ENCODE data around the gene UNC5A. TPM values are rescaled to one million over a fixed set of nuclear protein-coding genes. Genes with fewer than 3 reads are reported as not detected.

The UNC5A gene
- polyA plus RNA-seq, 2 donors, result 0.02 TPM; not detected in 1

- WGBS, 2 donors, result 93 to 95% methylated on average over 3 of the region's 3 CpGs
- Histone ChIP-seq H3K9me3 (ENCODE audit: control insufficient read depth in 2 of 2, insufficient read depth in 1 of 2, low read depth in 1 of 2, low read length in 1 of 2) (no peaks in the 10 kb centered on the region), H3K27ac (ENCODE audit: low read depth in 2 of 2, low read length in 1 of 2) (no peak overlapping the region), H3K36me3 (ENCODE audit: control insufficient read depth in 2 of 2, insufficient read depth in 2 of 2, low read length in 1 of 2) (peaks cover 13 to 26% of the 10 kb centered on the region in 2 donors), H3K27me3 (ENCODE audit: control insufficient read depth in 1 of 2, insufficient read depth in 2 of 2, low read length in 2 of 2) (no peaks in the 10 kb centered on the region), H3K4me3 (ENCODE audit: low read depth in 1 of 2, low read length in 2 of 2) (no peak overlapping the region), H3K4me1 (ENCODE audit: control insufficient read depth in 2 of 2, insufficient read depth in 2 of 2, low read length in 1 of 2) (no peaks in the 10 kb centered on the region)
Measured at GRCh38 chr5:176904276-176904675, 93.9 kb downstream of the UNC5A start.

GRCh38 chr5:176906126-176906525 is 95.8 kb downstream of the UNC5A start:
- Histone ChIP-seq H3K4me3 (ENCODE audit: low read depth in 1 of 2, low read length in 2 of 2) (no peak overlapping the region), H3K9me3 (ENCODE audit: control insufficient read depth in 2 of 2, insufficient read depth in 1 of 2, low read depth in 1 of 2, low read length in 1 of 2) (no peaks in the 10 kb centered on the region), H3K36me3 (ENCODE audit: control insufficient read depth in 2 of 2, insufficient read depth in 2 of 2, low read length in 1 of 2) (peaks cover 14 to 26% of the 10 kb centered on the region in 2 donors), H3K4me1 (ENCODE audit: control insufficient read depth in 2 of 2, insufficient read depth in 2 of 2, low read length in 1 of 2) (no peaks in the 10 kb centered on the region), H3K27me3 (ENCODE audit: control insufficient read depth in 1 of 2, insufficient read depth in 2 of 2, low read length in 2 of 2) (no peaks in the 10 kb centered on the region), H3K27ac (ENCODE audit: low read depth in 2 of 2, low read length in 1 of 2) (no peak overlapping the region)
- WGBS, 2 donors, result 77 to 91% methylated on average over 1 of the region's 1 CpG

GRCh38 chr5:176906796-176907195 is 96.4 kb downstream of the UNC5A start:
- Histone ChIP-seq H3K9me3 (ENCODE audit: control insufficient read depth in 2 of 2, insufficient read depth in 1 of 2, low read depth in 1 of 2, low read length in 1 of 2) (no peaks in the 10 kb centered on the region), H3K4me3 (ENCODE audit: low read depth in 1 of 2, low read length in 2 of 2) (no peak overlapping the region), H3K36me3 (ENCODE audit: control insufficient read depth in 2 of 2, insufficient read depth in 2 of 2, low read length in 1 of 2) (peaks cover 14 to 26% of the 10 kb centered on the region in 2 donors), H3K4me1 (ENCODE audit: control insufficient read depth in 2 of 2, insufficient read depth in 2 of 2, low read length in 1 of 2) (no peaks in the 10 kb centered on the region), H3K27me3 (ENCODE audit: control insufficient read depth in 1 of 2, insufficient read depth in 2 of 2, low read length in 2 of 2) (no peaks in the 10 kb centered on the region), H3K27ac (ENCODE audit: low read depth in 2 of 2, low read length in 1 of 2) (no peak overlapping the region)
- WGBS, 2 donors, result 91% methylated on average over 3 of the region's 3 CpGs

GRCh38 chr5:176908675-176909368 is 98.5 kb downstream of the UNC5A start:
- H3K36me3 ChIP-seq (ENCODE audit: control insufficient read depth in 2 of 2, insufficient read depth in 2 of 2, low read length in 1 of 2), result peaks cover 9 to 23% of the 10 kb centered on the region in 2 donors
- no peaks in the 10 kb centered on the region for H3K27me3 ChIP-seq (ENCODE audit: control insufficient read depth in 1 of 2, insufficient read depth in 2 of 2, low read length in 2 of 2)
- 93% methylated on average over 5 of the region's 5 CpGs for WGBS, 2 donors
- H3K9me3 ChIP-seq (ENCODE audit: control insufficient read depth in 2 of 2, insufficient read depth in 1 of 2, low read depth in 1 of 2, low read length in 1 of 2), result no peaks in the 10 kb centered on the region
- no peak overlapping the region for H3K27ac ChIP-seq (ENCODE audit: low read depth in 2 of 2, low read length in 1 of 2)
- no peak overlapping the region for H3K4me3 ChIP-seq (ENCODE audit: low read depth in 1 of 2, low read length in 2 of 2)
- no peaks in the 10 kb centered on the region for H3K4me1 ChIP-seq (ENCODE audit: control insufficient read depth in 2 of 2, insufficient read depth in 2 of 2, low read length in 1 of 2)

- peaks cover under 1 to 6% of the 10 kb centered on the region in 2 donors for H3K36me3 ChIP-seq (ENCODE audit: control insufficient read depth in 2 of 2, insufficient read depth in 2 of 2, low read length in 1 of 2)
- H3K4me1 ChIP-seq (ENCODE audit: control insufficient read depth in 2 of 2, insufficient read depth in 2 of 2, low read length in 1 of 2), result no peaks in the 10 kb centered on the region
- no peaks in the 10 kb centered on the region for H3K9me3 ChIP-seq (ENCODE audit: control insufficient read depth in 2 of 2, insufficient read depth in 1 of 2, low read depth in 1 of 2, low read length in 1 of 2)
- WGBS, 2 donors, result 81 to 87% methylated on average over 2 of the region's 2 CpGs
- H3K27me3 ChIP-seq (ENCODE audit: control insufficient read depth in 1 of 2, insufficient read depth in 2 of 2, low read length in 2 of 2), result no peaks in the 10 kb centered on the region
- no peak overlapping the region for H3K4me3 ChIP-seq (ENCODE audit: low read depth in 1 of 2, low read length in 2 of 2)
- H3K27ac ChIP-seq (ENCODE audit: low read depth in 2 of 2, low read length in 1 of 2), result no peak overlapping the region
Measured at GRCh38 chr5:176912115-176912514, 101.8 kb downstream of the UNC5A start.

- Histone ChIP-seq H3K4me3 (ENCODE audit: low read depth in 1 of 2, low read length in 2 of 2) (no peak overlapping the region), H3K36me3 (ENCODE audit: control insufficient read depth in 2 of 2, insufficient read depth in 2 of 2, low read length in 1 of 2) (peaks cover 0 to 6% of the 10 kb centered on the region in 2 donors), H3K4me1 (ENCODE audit: control insufficient read depth in 2 of 2, insufficient read depth in 2 of 2, low read length in 1 of 2) (no peaks in the 10 kb centered on the region), H3K9me3 (ENCODE audit: control insufficient read depth in 2 of 2, insufficient read depth in 1 of 2, low read depth in 1 of 2, low read length in 1 of 2) (no peaks in the 10 kb centered on the region), H3K27ac (ENCODE audit: low read depth in 2 of 2, low read length in 1 of 2) (no peak overlapping the region), H3K27me3 (ENCODE audit: control insufficient read depth in 1 of 2, insufficient read depth in 2 of 2, low read length in 2 of 2) (no peaks in the 10 kb centered on the region)
- 76 to 96% methylated on average over 2 of the region's 2 CpGs for WGBS, 2 donors
Measured at GRCh38 chr5:176915906-176916305, 105.5 kb downstream of the UNC5A start.

GRCh38 chr5:176916337-176916736 is 106.0 kb downstream of the UNC5A start:
- Histone ChIP-seq H3K4me3 (ENCODE audit: low read depth in 1 of 2, low read length in 2 of 2) (no peak overlapping the region), H3K27me3 (ENCODE audit: control insufficient read depth in 1 of 2, insufficient read depth in 2 of 2, low read length in 2 of 2) (no peaks in the 10 kb centered on the region), H3K9me3 (ENCODE audit: control insufficient read depth in 2 of 2, insufficient read depth in 1 of 2, low read depth in 1 of 2, low read length in 1 of 2) (no peaks in the 10 kb centered on the region), H3K4me1 (ENCODE audit: control insufficient read depth in 2 of 2, insufficient read depth in 2 of 2, low read length in 1 of 2) (no peaks in the 10 kb centered on the region), H3K27ac (ENCODE audit: low read depth in 2 of 2, low read length in 1 of 2) (no peak overlapping the region), H3K36me3 (ENCODE audit: control insufficient read depth in 2 of 2, insufficient read depth in 2 of 2, low read length in 1 of 2) (peaks cover 0 to 4% of the 10 kb centered on the region in 2 donors)

- 94 to 95% methylated on average over 6 of the region's 6 CpGs for WGBS, 2 donors
- Histone ChIP-seq H3K27ac (ENCODE audit: low read depth in 2 of 2, low read length in 1 of 2) (no peak overlapping the region), H3K4me1 (ENCODE audit: control insufficient read depth in 2 of 2, insufficient read depth in 2 of 2, low read length in 1 of 2) (no peaks in the 10 kb centered on the region), H3K36me3 (ENCODE audit: control insufficient read depth in 2 of 2, insufficient read depth in 2 of 2, low read length in 1 of 2) (peaks cover 0 to 4% of the 10 kb centered on the region in 2 donors), H3K9me3 (ENCODE audit: control insufficient read depth in 2 of 2, insufficient read depth in 1 of 2, low read depth in 1 of 2, low read length in 1 of 2) (no peaks in the 10 kb centered on the region), H3K4me3 (ENCODE audit: low read depth in 1 of 2, low read length in 2 of 2) (no peak overlapping the region), H3K27me3 (ENCODE audit: control insufficient read depth in 1 of 2, insufficient read depth in 2 of 2, low read length in 2 of 2) (no peaks in the 10 kb centered on the region)
Measured at GRCh38 chr5:176918613-176919012, 108.3 kb downstream of the UNC5A start.

- Histone ChIP-seq H3K9me3 (ENCODE audit: control insufficient read depth in 2 of 2, insufficient read depth in 1 of 2, low read depth in 1 of 2, low read length in 1 of 2) (no peaks in the 10 kb centered on the region), H3K27me3 (ENCODE audit: control insufficient read depth in 1 of 2, insufficient read depth in 2 of 2, low read length in 2 of 2) (no peaks in the 10 kb centered on the region), H3K27ac (ENCODE audit: low read depth in 2 of 2, low read length in 1 of 2) (no peak overlapping the region), H3K36me3 (ENCODE audit: control insufficient read depth in 2 of 2, insufficient read depth in 2 of 2, low read length in 1 of 2) (no peaks in the 10 kb centered on the region), H3K4me3 (ENCODE audit: low read depth in 1 of 2, low read length in 2 of 2) (no peak overlapping the region), H3K4me1 (ENCODE audit: control insufficient read depth in 2 of 2, insufficient read depth in 2 of 2, low read length in 1 of 2) (no peaks in the 10 kb centered on the region)
- WGBS, 2 donors, result 82 to 84% methylated on average over 3 of the region's 3 CpGs
Measured at GRCh38 chr5:176921714-176922113, 111.4 kb downstream of the UNC5A start.

GRCh38 chr5:176922817-176923216 is 112.5 kb downstream of the UNC5A start:
- no peaks in the 10 kb centered on the region for H3K4me1 ChIP-seq (ENCODE audit: control insufficient read depth in 2 of 2, insufficient read depth in 2 of 2, low read length in 1 of 2)
- no peaks in the 10 kb centered on the region for H3K9me3 ChIP-seq (ENCODE audit: control insufficient read depth in 2 of 2, insufficient read depth in 1 of 2, low read depth in 1 of 2, low read length in 1 of 2)
- no peaks in the 10 kb centered on the region for H3K36me3 ChIP-seq (ENCODE audit: control insufficient read depth in 2 of 2, insufficient read depth in 2 of 2, low read length in 1 of 2)
- 85 to 93% methylated on average over 2 of the region's 2 CpGs for WGBS, 2 donors
- no peak overlapping the region for H3K4me3 ChIP-seq (ENCODE audit: low read depth in 1 of 2, low read length in 2 of 2)
- H3K27ac ChIP-seq (ENCODE audit: low read depth in 2 of 2, low read length in 1 of 2), result no peak overlapping the region
- no peaks in the 10 kb centered on the region for H3K27me3 ChIP-seq (ENCODE audit: control insufficient read depth in 1 of 2, insufficient read depth in 2 of 2, low read length in 2 of 2)

All from esophagus (tissue), 2 donors.